Measurements from ENCODE around the gene PIPOX.

- TF ChIP-seq CTCF (IDR thresholded peaks at IDR 0.05), result no peak
- no peak for TF ChIP-seq POLR2A (IDR thresholded peaks at IDR 0.05)
- TF ChIP-seq POLR2AphosphoS5 (IDR thresholded peaks at IDR 0.05), result no peak
These were observed 2.1 kb downstream of the PIPOX start for GRCh38 chr17:29045026-29045425.
